ENCODE data around the gene CFAP68. TPM values are rescaled to one million over a fixed set of nuclear protein-coding genes. Genes with fewer than 3 reads are reported as not detected.

Gene CFAP68
- total and polyA plus RNA-seq, 2 experiments from 2014 or later, result 9.9 to 52.8 TPM

GRCh38 chr11:111870886-111871692, 8.3 kb upstream of the CFAP68 start, which contains the start of gene ALG9:
ALG9 (minus strand) TSS chr11:111871581; CDS start chr11:111871482, 99 bp downstream.
- Histone ChIP-seq H3K4me3 (peak within 1 kb of the TSS; percentile 80), H2AFZ (peak within 1 kb of the TSS; percentile 95), H3K27me3 (ENCODE audit: insufficient read depth) (no peaks in the 10 kb centered on the region), H3K36me3 (ENCODE audit: insufficient read depth) (0 out of 2 replicates have a peak, but pooled peaks cover 6% of the 10 kb centered on the region), H4K20me1 (replicated peaks; ENCODE audit: insufficient read depth) (no peaks in the 10 kb centered on the region), H3K4me2 (peak within 1 kb of the TSS; percentile 79), H3K79me2 (replicated peaks; ENCODE audit: insufficient read depth) (no peaks in the 10 kb centered on the region), H3F3A (replicated peaks; ENCODE audit: low read depth) (no peaks in the 10 kb centered on the region), H3K27ac (ENCODE audit: low read depth) (peak within 1 kb of the TSS; percentile 57; the same call in 1 of the 2 replicates), H3K4me1 (ENCODE audit: insufficient read depth) (peaks cover 12% of the 10 kb centered on the region; the same call in 1 of the 2 replicates), H3K9me2 (ENCODE audit: insufficient read depth) (no peaks in the 10 kb centered on the region)
- TF ChIP-seq POLR2AphosphoS5 (IDR thresholded peaks at IDR 0.05; ENCODE audit: low read depth) (0 out of 2 replicates have a peak, but pooled peaks have one; percentile 54), CTCF (conservative IDR thresholded peaks at IDR 0.05; ENCODE audit: low read depth in 2 of 2) (peak; percentile 4 to 56; a peak in 2 of 4 replicates), ZNF114 (CRISPR knock-in tag; IDR thresholded peaks at IDR 0.05) (no peak)
- H3K36me3 Mint-ChIP-seq (ENCODE audit: low read depth), result peaks cover 13% of the 10 kb centered on the region
- peak within 1 kb of the TSS; percentile 54; the same call in 1 of the 2 replicates for H3K27ac Mint-ChIP-seq
- peak within 1 kb of the TSS; percentile 95 for H3K4me3 Mint-ChIP-seq
- H3K4me1 Mint-ChIP-seq, result peaks cover 11% of the 10 kb centered on the region; the same call in 2 of the 3 replicates
- ATAC-seq (peak; percentile 94), DNase-seq (ENCODE audit: low spot score) (peak; percentile 84)
- no peaks in the 10 kb centered on the region for H3K9me3 Mint-ChIP-seq
- H3K27me3 Mint-ChIP-seq (ENCODE audit: insufficient read depth, low read depth, poor library complexity), result peaks cover 6% of the 10 kb centered on the region

GRCh38 chr11:111871693-111872161, 7.6 kb upstream of the CFAP68 start:
- H3K4me3 Mint-ChIP-seq, result peak overlapping the region; percentile 95
- Histone ChIP-seq H3K9me2 (ENCODE audit: insufficient read depth) (no peaks in the 10 kb centered on the region), H3K27ac (ENCODE audit: low read depth) (0 out of 2 replicates have a peak overlapping the region, but pooled peaks have one; percentile 57), H3K4me3 (peak overlapping the region; percentile 80), H3K4me2 (peak overlapping the region; percentile 79), H3F3A (replicated peaks; ENCODE audit: low read depth) (no peaks in the 10 kb centered on the region), H3K27me3 (ENCODE audit: insufficient read depth) (no peaks in the 10 kb centered on the region), H3K4me1 (ENCODE audit: insufficient read depth) (peaks cover 12% of the 10 kb centered on the region; the same call in 1 of the 2 replicates), H3K79me2 (replicated peaks; ENCODE audit: insufficient read depth) (no peaks in the 10 kb centered on the region), H4K20me1 (replicated peaks; ENCODE audit: insufficient read depth) (no peaks in the 10 kb centered on the region), H3K36me3 (ENCODE audit: insufficient read depth) (0 out of 2 replicates have a peak, but pooled peaks cover 6% of the 10 kb centered on the region), H2AFZ (peak overlapping the region; percentile 95)
- ATAC-seq (no peak), DNase-seq (ENCODE audit: low spot score) (no peak)
- no peaks in the 10 kb centered on the region for H3K9me3 Mint-ChIP-seq
- H3K36me3 Mint-ChIP-seq (ENCODE audit: low read depth), result peaks cover 8% of the 10 kb centered on the region; the same call in 2 of the 3 replicates
- H3K4me1 Mint-ChIP-seq, result peaks cover 11% of the 10 kb centered on the region; the same call in 2 of the 3 replicates
- peak overlapping the region; percentile 16; the same call in 1 of the 2 replicates for H3K27ac Mint-ChIP-seq
- peaks cover 6% of the 10 kb centered on the region for H3K27me3 Mint-ChIP-seq (ENCODE audit: insufficient read depth, low read depth, poor library complexity)
- TF ChIP-seq POLR2AphosphoS5 (IDR thresholded peaks at IDR 0.05; ENCODE audit: low read depth), result no peak
- no peak for TF ChIP-seq ETS1 (IDR thresholded peaks at IDR 0.05)
- TF ChIP-seq STAT1 (IDR thresholded peaks at IDR 0.05; ENCODE audit: unreplicated experiment), result no peak
- TF ChIP-seq EZH2 (IDR thresholded peaks at IDR 0.05; ENCODE audit: low read depth, unreplicated experiment), result no peak
- no peak for TF ChIP-seq CTCF (conservative IDR thresholded peaks at IDR 0.05; ENCODE audit: low read depth in 2 of 2)

Measured in GM23338 (cell line).